GM12872 (cell line): Measurements from ENCODE around the gene MAP4K1.

Experiments
- CTCF ChIP-seq: IDR thresholded peaks from 3 replicates; pipeline ENCODE4 v1.5.1; 2011; ENCODE audit warnings: low read depth, mild to moderate bottlenecking, low read length, moderate library complexity; ENCODE audit not compliant: insufficient read depth

MAP4K1 gene

GRCh38 chr19:38624822-38625221 is 7.1 kb upstream of the MAP4K1 start:
- TF ChIP-seq CTCF, result no peak

GRCh38 chr19:38619361-38620174 is 1.8 kb upstream of the MAP4K1 start:
- no peak for TF ChIP-seq CTCF

- TF ChIP-seq CTCF, result no peak
Observed at GRCh38 chr19:38618590-38619360, 1.0 kb upstream of the MAP4K1 start, which contains the start of gene EIF3K. EIF3K (plus strand) TSS chr19:38619188; CDS start chr19:38619269, 81 bp downstream.

- no peak for TF ChIP-seq CTCF
Observed at GRCh38 chr19:38617283-38617763, 430 bp downstream of the MAP4K1 start.

GRCh38 chr19:38616265-38616664 is 1.5 kb downstream of the MAP4K1 start:
- TF ChIP-seq CTCF, result no peak

GRCh38 chr19:38615007-38615581 is 2.7 kb downstream of the MAP4K1 start:
- TF ChIP-seq CTCF, result no peak

- no peak for TF ChIP-seq CTCF
Observed at GRCh38 chr19:38614289-38614688, 3.5 kb downstream of the MAP4K1 start.
